Measurements from ENCODE around the gene OR2A42. TPM values are rescaled to one million over a fixed set of nuclear protein-coding genes. Genes with fewer than 3 reads are reported as not detected.
A peak's percentile ranks its signal among the peaks of the same experiment; 100 is the strongest.
"Not testable (repeated sequence)": the region's sequence is repeated elsewhere in the genome, so short reads cannot be mapped to it uniquely, and the experiment has no call there.

The OR2A42 gene
- total RNA-seq, 2 experiments from 2014 or later = not detected

GRCh38 chr7:144201978-144202377 is 37.4 kb downstream of the OR2A42 start:
- H3K4me1 Mint-ChIP-seq; POLR2A ChIA-PET; DNase-seq; H3K27ac Mint-ChIP-seq; CTCF ChIA-PET; H3K4me3 Mint-ChIP-seq; H3K36me3 Mint-ChIP-seq (ENCODE audit: low read depth); H3K9me3 Mint-ChIP-seq; H3K27me3 Mint-ChIP-seq: not testable (repeated sequence)

GRCh38 chr7:144198934-144199333 is 40.5 kb downstream of the OR2A42 start:
- DNase-seq; POLR2A ChIA-PET; CTCF ChIA-PET; H3K27ac Mint-ChIP-seq; H3K27me3 Mint-ChIP-seq; H3K36me3 Mint-ChIP-seq (ENCODE audit: low read depth); H3K9me3 Mint-ChIP-seq; H3K4me3 Mint-ChIP-seq: not testable (repeated sequence)
- H3K4me1 Mint-ChIP-seq = peaks cover 12% of the 10 kb centered on the region

GRCh38 chr7:144195212-144195872 is 44.1 kb downstream of the OR2A42 start, which contains the start of gene ARHGEF35:
ARHGEF35 (minus strand) TSS chr7:144195833; CDS start chr7:144188383, 7,450 bp downstream.
- H3K27ac Mint-ChIP-seq = peak within 1 kb of the TSS; percentile 62
- H3K27me3 Mint-ChIP-seq; POLR2A ChIA-PET; H3K36me3 Mint-ChIP-seq (ENCODE audit: low read depth); H3K9me3 Mint-ChIP-seq; CTCF ChIA-PET: not testable (repeated sequence)
- H3K4me3 Mint-ChIP-seq = peak within 1 kb of the TSS; percentile 71
- DNase-seq = peak; percentile 24
- peaks cover 12% of the 10 kb centered on the region for H3K4me1 Mint-ChIP-seq

GRCh38 chr7:144194453-144194852 is 45.0 kb downstream of the OR2A42 start:
- H3K27ac Mint-ChIP-seq; CTCF ChIA-PET; DNase-seq; H3K4me3 Mint-ChIP-seq; H3K4me1 Mint-ChIP-seq; POLR2A ChIA-PET; H3K9me3 Mint-ChIP-seq; H3K27me3 Mint-ChIP-seq; H3K36me3 Mint-ChIP-seq (ENCODE audit: low read depth): not testable (repeated sequence)

GRCh38 chr7:144193782-144194181 is 45.6 kb downstream of the OR2A42 start:
- H3K9me3 Mint-ChIP-seq; H3K27me3 Mint-ChIP-seq; CTCF ChIA-PET; H3K27ac Mint-ChIP-seq; DNase-seq; POLR2A ChIA-PET; H3K4me3 Mint-ChIP-seq; H3K36me3 Mint-ChIP-seq (ENCODE audit: low read depth); H3K4me1 Mint-ChIP-seq: not testable (repeated sequence)

- H3K27ac Mint-ChIP-seq; H3K4me3 Mint-ChIP-seq; CTCF ChIA-PET; DNase-seq; H3K27me3 Mint-ChIP-seq; POLR2A ChIA-PET; H3K9me3 Mint-ChIP-seq; H3K4me1 Mint-ChIP-seq; H3K36me3 Mint-ChIP-seq (ENCODE audit: low read depth): not testable (repeated sequence)
Observed at GRCh38 chr7:144188578-144189171, 50.7 kb downstream of the OR2A42 start.

GRCh38 chr7:144187848-144188247 is 51.6 kb downstream of the OR2A42 start:
- H3K4me3 Mint-ChIP-seq; H3K4me1 Mint-ChIP-seq; CTCF ChIA-PET; H3K36me3 Mint-ChIP-seq (ENCODE audit: low read depth); DNase-seq; POLR2A ChIA-PET; H3K27ac Mint-ChIP-seq; H3K9me3 Mint-ChIP-seq; H3K27me3 Mint-ChIP-seq: not testable (repeated sequence)

- DNase-seq; H3K27me3 Mint-ChIP-seq; H3K27ac Mint-ChIP-seq; H3K9me3 Mint-ChIP-seq; H3K4me3 Mint-ChIP-seq; H3K36me3 Mint-ChIP-seq (ENCODE audit: low read depth); CTCF ChIA-PET; H3K4me1 Mint-ChIP-seq; POLR2A ChIA-PET: not testable (repeated sequence)
Observed at GRCh38 chr7:144183166-144183565, 56.2 kb downstream of the OR2A42 start, which contains the start of gene CTAGE4. CTAGE4 (plus strand) TSS chr7:144183466; CDS start chr7:144183504, 38 bp downstream.

GRCh38 chr7:144179165-144179479 is 60.3 kb downstream of the OR2A42 start:
- H3K4me3 Mint-ChIP-seq; POLR2A ChIA-PET; CTCF ChIA-PET; H3K27ac Mint-ChIP-seq; H3K27me3 Mint-ChIP-seq; DNase-seq; H3K4me1 Mint-ChIP-seq; H3K36me3 Mint-ChIP-seq (ENCODE audit: low read depth); H3K9me3 Mint-ChIP-seq: not testable (repeated sequence)

- H3K9me3 Mint-ChIP-seq; H3K4me3 Mint-ChIP-seq; H3K27me3 Mint-ChIP-seq; H3K36me3 Mint-ChIP-seq (ENCODE audit: low read depth); H3K27ac Mint-ChIP-seq; H3K4me1 Mint-ChIP-seq; POLR2A ChIA-PET: not testable (repeated sequence)
- peak; percentile 39 for DNase-seq
- CTCF ChIA-PET = interaction anchor here (0.8 to 1.8 kb wide), 4 partner anchors 9 to 258 kb away, joined by 4 to 11 read pairs (median 6); no protein-coding TSS in a partner anchor
Observed at GRCh38 chr7:144178380-144179164, 60.8 kb downstream of the OR2A42 start.

Other genes starting within 250 kb of the OR2A42 start
- gene OR6B1, start 239.3 kb downstream of the OR2A42 start, total RNA-seq = not detected
- gene OR2A5, start 190.7 kb downstream of the OR2A42 start, total RNA-seq = not detected
- not detected for gene OR2A25, start 169.8 kb downstream of the OR2A42 start, total RNA-seq
- not detected for gene OR2A12, start 153.3 kb downstream of the OR2A42 start, total RNA-seq
- not detected for gene OR2A2, start 130.0 kb downstream of the OR2A42 start, total RNA-seq
- gene OR2A14, start 116.4 kb downstream of the OR2A42 start, total RNA-seq = not detected
- gene CTAGE4, start 56.1 kb downstream of the OR2A42 start, total RNA-seq = 1 to 10 TPM; 3.4 to 5.3 TPM
- gene ARHGEF35, start 43.8 kb downstream of the OR2A42 start, total RNA-seq = 1 to 10 TPM; 6.0 to 6.2 TPM
- 1 to 10 TPM; 3.0 to 3.2 TPM for gene OR2A7, start 25.2 kb upstream of the OR2A42 start, total RNA-seq
- 1 to 10 TPM in 1 of 2 experiments, not detected in 1; 1.4 TPM for gene CTAGE8, start 29.7 kb upstream of the OR2A42 start, total RNA-seq
- gene OR2A1, start 72.8 kb upstream of the OR2A42 start, total RNA-seq = under 1 TPM in 1 of 2 experiments, not detected in 1; 0.05 TPM
- 10 to 100 TPM; 10.4 to 11.1 TPM for gene ARHGEF5, start 115.8 kb upstream of the OR2A42 start, total RNA-seq
- gene NOBOX, start 164.1 kb upstream of the OR2A42 start, total RNA-seq = not detected